GM11168 (cell line): ENCODE results near the gene PSMD3.

Source experiments
- in situ Hi-C: fragments of 300-500 bp; cut with MboI; formaldehyde crosslinking; loops from one replicate; pipeline ENCODE4 v1.12.0; 2022; ENCODE audit warnings: low sequenced_read_pairs; ENCODE audit not compliant: unreplicated experiment

The PSMD3 gene

GRCh38 chr17:40038882-40039513, 58.4 kb downstream of the PSMD3 start:
- in situ Hi-C loops, result no loop called here

DNA sequence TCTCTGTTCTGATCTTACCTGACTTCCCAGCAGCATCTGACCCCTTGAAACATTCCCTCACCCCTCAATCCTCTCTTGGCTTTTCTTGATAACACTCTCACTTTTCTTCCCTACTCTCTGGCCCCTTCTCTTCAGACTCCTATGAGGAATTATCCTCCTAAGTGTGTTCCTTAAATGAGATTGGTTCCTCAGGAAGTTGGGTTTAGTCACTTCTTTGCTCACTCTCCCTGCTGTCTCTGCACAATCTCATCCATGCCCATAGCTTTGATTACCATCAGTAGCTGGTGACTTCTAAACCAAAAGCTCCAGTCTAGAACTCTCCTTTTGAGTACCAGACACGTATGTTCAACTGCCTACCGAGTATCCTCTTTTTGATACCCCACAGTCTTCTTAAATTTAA, 60.6 kb downstream of the PSMD3 start:
- in situ Hi-C loops, result no loop called here
